Measurements from ENCODE around the gene CYLC2.

CYLC2 gene

GRCh38 chr9:103037508-103038477 is 42.7 kb downstream of the CYLC2 start:
- in situ Hi-C loops (cut with MboI; ENCODE audit: low sequenced_read_pairs, unreplicated experiment) = no loop called here
- TF ChIP-seq CTCF (IDR thresholded peaks at IDR 0.05; ENCODE audit: borderline replicate concordance, control extremely low read depth, extremely low read depth, insufficient read depth, missing control alignments) = no peak
- no peak for DNase-seq (ENCODE audit: low spot score)

GRCh38 chr9:103041961-103042360 is 46.8 kb downstream of the CYLC2 start:
- no peak for TF ChIP-seq CTCF (IDR thresholded peaks at IDR 0.05; ENCODE audit: borderline replicate concordance, control extremely low read depth, extremely low read depth, insufficient read depth, missing control alignments)
- no peak for DNase-seq (ENCODE audit: low spot score)
- in situ Hi-C loops (cut with MboI; ENCODE audit: low sequenced_read_pairs, unreplicated experiment) = no loop called here
